Measurements from ENCODE around the gene TPD52L2. TPM values are rescaled to one million over a fixed set of nuclear protein-coding genes. Genes with fewer than 3 reads are reported as not detected.
"Not testable (repeated sequence)": the region's sequence is repeated elsewhere in the genome, so short reads cannot be mapped to it uniquely, and the experiment has no call there.

TPD52L2 gene
- total and polyA plus RNA-seq, 7 donors = 71.7 to 109 (median 84.7) TPM

DNA sequence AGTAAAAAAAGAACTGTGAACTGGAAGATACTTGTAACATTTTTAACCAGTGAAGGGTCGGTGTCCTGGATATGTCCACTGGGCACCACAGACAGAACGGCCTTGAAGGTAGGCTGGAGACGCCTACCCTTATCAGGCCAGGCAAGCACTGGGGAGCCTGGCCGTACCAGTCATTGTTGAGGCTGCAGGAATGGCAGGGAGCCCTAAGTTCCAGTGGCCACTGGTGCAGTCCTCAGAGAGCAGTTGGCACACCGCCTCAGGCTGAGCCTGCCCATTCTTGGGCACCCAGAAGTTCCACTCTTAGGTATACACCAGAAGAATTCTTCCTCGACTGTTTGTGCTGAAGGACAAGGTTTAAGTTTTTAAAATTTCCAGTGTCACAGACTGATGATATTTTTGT, 50.4 kb downstream of the TPD52L2 start:
- Histone ChIP-seq H3K4me3 (no peak overlapping the region), H3K27me3 (no peaks in the 10 kb centered on the region), H3K36me3 (peaks cover 0 to 16% (median 0%) of the 10 kb centered on the region in 4 donors), H3K9me3 (no peaks in the 10 kb centered on the region), H3K4me1 (peaks cover 0 to 15% (median 5%) of the 10 kb centered on the region in 4 donors), H3K27ac (no peak overlapping the region)
- TF ChIP-seq POLR2A (IDR thresholded peaks at IDR 0.05) = no peak
- TF ChIP-seq EP300 (IDR thresholded peaks at IDR 0.05) = no peak
- intact Hi-C loops (cut with DNase I) = no loop called here
- no peak for DNase-seq
- WGBS, 2 donors = 97 to 98% methylated on average over 6 of the region's 6 CpGs

- H3K27ac ChIP-seq; DNase-seq; H3K4me3 ChIP-seq; H3K9me3 ChIP-seq; H3K4me1 ChIP-seq; H3K27me3 ChIP-seq; intact Hi-C loops (cut with DNase I): not testable (repeated sequence)
- peaks cover 0 to 16% (median 0%) of the 10 kb centered on the region in 4 donors for H3K36me3 ChIP-seq
- 94 to 96% methylated on average over 8 of the region's 8 CpGs for WGBS, 2 donors
These were observed 51.4 kb downstream of the TPD52L2 start for GRCh38 chr20:63916371-63916939.

- intact Hi-C loops (cut with DNase I) = no loop called here
- H3K27me3 ChIP-seq = no peaks in the 10 kb centered on the region
- no peak overlapping the region for H3K4me3 ChIP-seq
- no peaks in the 10 kb centered on the region for H3K9me3 ChIP-seq
- 82 to 93% methylated on average over 11 of the region's 11 CpGs for WGBS, 2 donors
- peaks cover 0 to 6% (median 0%) of the 10 kb centered on the region in 4 donors for H3K4me1 ChIP-seq
- no peak for DNase-seq
- no peak overlapping the region for H3K27ac ChIP-seq
- peaks cover 0 to 16% (median 0%) of the 10 kb centered on the region in 4 donors for H3K36me3 ChIP-seq
- no peak for TF ChIP-seq POLR2AphosphoS5 (IDR thresholded peaks at IDR 0.05)
- no peak for TF ChIP-seq EP300 (IDR thresholded peaks at IDR 0.05)
- TF ChIP-seq POLR2A (IDR thresholded peaks at IDR 0.05) = no peak
- no peak for TF ChIP-seq CTCF (IDR thresholded peaks at IDR 0.05)
These were observed 52.7 kb downstream of the TPD52L2 start for GRCh38 chr20:63917811-63918210.

DNA sequence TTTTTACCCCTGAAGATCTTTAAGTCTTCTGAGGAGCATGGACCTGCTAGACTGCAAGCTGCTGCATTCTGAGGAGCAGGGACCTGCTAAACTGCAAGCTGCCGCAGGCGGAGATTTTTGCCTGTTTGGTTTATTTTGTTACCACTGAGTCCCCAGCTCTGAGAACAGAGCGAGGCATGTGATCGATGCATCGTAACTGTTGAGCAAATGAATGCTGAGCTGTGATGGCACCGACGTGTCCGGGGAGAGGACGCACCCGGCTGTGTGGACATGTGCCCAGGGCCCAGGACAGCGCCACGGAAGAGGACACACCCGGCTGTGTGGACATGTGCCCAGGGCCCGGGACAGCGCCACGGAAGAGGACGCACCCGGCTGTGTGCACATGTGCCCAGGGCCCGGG, 54.1 kb downstream of the TPD52L2 start:
- Histone ChIP-seq H3K9me3 (no peaks in the 10 kb centered on the region), H3K36me3 (peaks cover 0 to 16% (median 0%) of the 10 kb centered on the region in 4 donors), H3K27me3 (no peaks in the 10 kb centered on the region), H3K27ac (no peak overlapping the region), H3K4me3 (no peak overlapping the region), H3K4me1 (peaks cover 0 to 6% (median 0%) of the 10 kb centered on the region in 4 donors)
- TF ChIP-seq POLR2A (IDR thresholded peaks at IDR 0.05) (no peak), POLR2AphosphoS5 (IDR thresholded peaks at IDR 0.05) (no peak), EP300 (IDR thresholded peaks at IDR 0.05) (no peak)
- no peak for DNase-seq
- intact Hi-C loops (cut with DNase I) = no loop called here
- 95 to 96% methylated on average over 19 of the region's 19 CpGs for WGBS, 2 donors

DNA sequence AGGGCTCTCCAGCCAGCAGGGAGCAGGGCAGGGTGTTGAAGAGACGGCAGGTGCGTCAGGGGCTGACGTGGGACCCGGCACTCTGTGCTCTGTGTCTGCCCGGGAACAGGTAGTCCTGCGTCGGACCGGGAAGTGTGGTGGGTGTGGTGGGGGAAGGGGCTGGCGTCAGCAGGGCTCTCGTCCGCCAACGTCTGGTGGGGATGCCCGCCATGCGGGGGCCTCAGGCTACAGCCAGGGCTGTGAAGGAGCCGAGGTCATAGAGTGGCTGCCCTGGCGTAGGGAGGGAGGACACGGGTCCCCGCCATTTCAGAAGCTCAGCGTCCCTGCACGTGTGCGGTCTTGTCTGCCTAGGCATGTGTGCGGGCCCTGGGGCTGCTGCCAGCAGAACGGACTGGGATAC, 55.2 kb downstream of the TPD52L2 start:
- no peak for DNase-seq
- WGBS, 2 donors = 97 to 98% methylated on average over 23 of the region's 23 CpGs
- peaks cover 0 to 6% (median 0%) of the 10 kb centered on the region in 4 donors for H3K4me1 ChIP-seq
- H3K9me3 ChIP-seq = no peaks in the 10 kb centered on the region
- H3K27ac ChIP-seq = no peak overlapping the region
- H3K36me3 ChIP-seq = peaks cover 0 to 16% (median 0%) of the 10 kb centered on the region in 4 donors
- no peaks in the 10 kb centered on the region for H3K27me3 ChIP-seq
- TF ChIP-seq CTCF (IDR thresholded peaks at IDR 0.05) = no peak
- no peak for TF ChIP-seq EP300 (IDR thresholded peaks at IDR 0.05)
- TF ChIP-seq POLR2A (IDR thresholded peaks at IDR 0.05) = no peak
- TF ChIP-seq POLR2AphosphoS5 (IDR thresholded peaks at IDR 0.05) = no peak
- intact Hi-C loops (cut with DNase I) = no loop called here
- no peak overlapping the region for H3K4me3 ChIP-seq

DNA sequence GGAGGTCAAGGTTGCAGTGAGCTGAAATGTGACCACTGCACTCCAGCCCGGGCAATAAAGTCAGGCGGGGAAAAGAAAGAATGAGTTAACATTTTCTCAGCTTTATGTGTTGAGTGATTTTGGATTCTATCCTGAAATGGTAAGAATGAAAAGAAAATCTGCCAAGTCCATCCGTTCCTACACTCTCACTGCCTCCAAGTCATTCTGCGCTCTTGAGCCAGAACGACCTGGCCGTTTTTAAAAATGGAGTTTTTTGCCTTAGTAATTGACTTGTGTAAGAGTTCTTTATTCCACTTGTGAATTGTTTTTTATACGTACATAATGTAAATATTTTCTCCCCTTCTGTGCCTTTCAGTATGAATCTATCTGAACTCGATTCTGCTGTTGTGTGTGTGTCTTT, 58.6 kb downstream of the TPD52L2 start:
- no peak for TF ChIP-seq CTCF (IDR thresholded peaks at IDR 0.05)
- TF ChIP-seq POLR2AphosphoS5 (IDR thresholded peaks at IDR 0.05) = no peak
- no peak for TF ChIP-seq POLR2A (IDR thresholded peaks at IDR 0.05)
- TF ChIP-seq EP300 (IDR thresholded peaks at IDR 0.05) = no peak
- Histone ChIP-seq H3K9me3 (no peaks in the 10 kb centered on the region), H3K36me3 (peaks cover 7 to 26% (median 10%) of the 10 kb centered on the region in 4 donors), H3K4me3 (no peak overlapping the region), H3K4me1 (no peaks in the 10 kb centered on the region), H3K27ac (no peak overlapping the region), H3K27me3 (no peaks in the 10 kb centered on the region)
- DNase-seq = no peak
- intact Hi-C loops (cut with DNase I) = no loop called here
- 81 to 85% methylated on average over 8 of the region's 8 CpGs for WGBS, 2 donors
